Heart left ventricle (tissue), 13 donors: ENCODE data around the gene OR51B6.

Experiments
- POLR2A ChIP-seq, 2 donors: fragments of 450-650 bp; IDR thresholded peaks; one replicate each; pipeline ENCODE4 v1.6.1; 2017; ENCODE audit warnings: antibody characterized with exemption in 2 of 2, mild to moderate bottlenecking in 2 of 2, moderate library complexity in 2 of 2
- TF ChIP-seq, protein P1 (sequence below), 12 donors: fragments of 200-600 bp; sonication (generic) in 4 of 12; IDR thresholded peaks; one replicate each; pipeline versions ENCODE4 v1.5.0 to v1.8.0; 2018 to 2022; ENCODE audit warnings: antibody characterized with exemption in 12 of 12, mild to moderate bottlenecking in 5 of 12
- donor health status: ischemic (EF 13 %, LVEDD 7.1; RV severe dilation, severe dysfunction).
- donor health status: DM: no; HTN: yes; CAD: no.
- donor health status: DM: no; HTN: no; CAD: no.
- donor health status: ischemic (EF 25% LVEDD 6.9; RV normal size, moderate dysfunction).
- donor health status: ischemic (EF 25% LVEDD 5.7; RV mildly dilated, moderate dysfunction).
- donor health status: ischemic (EF 35%, LVEDD 5.7; RV mildly dilated, moderate dysfunction).
- donor health status: nonischemic (EF 11% LVEDD 7.7; RV severe dilation, severe dysfunction).
- donor health status: DM: yes; HTN: yes; CAD: no.
- donor health status: PGD.
- donor health status: ischemic (EF 29% LVEDD 5.4; RV normal size, mild dysfunction).
- donor health status: nonischemic (EF 23%, LVEDD 6.1; RV moderate dilation, normal function).

DNA sequence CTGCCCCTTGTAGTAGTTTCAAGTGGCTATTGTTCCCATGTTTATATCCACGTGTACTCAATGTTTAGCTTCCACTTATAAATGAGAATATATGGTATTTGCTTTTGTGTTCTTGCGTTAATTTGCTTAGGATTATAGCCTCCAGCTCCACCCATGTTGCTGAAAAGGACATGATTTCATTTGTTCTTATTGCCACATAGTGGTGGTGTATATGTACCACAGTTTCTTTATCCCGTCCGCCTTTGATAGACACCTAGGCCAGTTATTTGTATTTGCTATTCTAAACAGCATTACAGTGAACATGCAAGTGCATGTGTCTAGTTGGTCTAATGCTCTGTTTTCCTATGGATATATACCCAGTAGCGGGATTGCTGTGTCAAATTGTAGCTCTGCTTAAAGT is 34.0 kb upstream of the OR51B6 start:
- TF ChIP-seq, protein P1, sequence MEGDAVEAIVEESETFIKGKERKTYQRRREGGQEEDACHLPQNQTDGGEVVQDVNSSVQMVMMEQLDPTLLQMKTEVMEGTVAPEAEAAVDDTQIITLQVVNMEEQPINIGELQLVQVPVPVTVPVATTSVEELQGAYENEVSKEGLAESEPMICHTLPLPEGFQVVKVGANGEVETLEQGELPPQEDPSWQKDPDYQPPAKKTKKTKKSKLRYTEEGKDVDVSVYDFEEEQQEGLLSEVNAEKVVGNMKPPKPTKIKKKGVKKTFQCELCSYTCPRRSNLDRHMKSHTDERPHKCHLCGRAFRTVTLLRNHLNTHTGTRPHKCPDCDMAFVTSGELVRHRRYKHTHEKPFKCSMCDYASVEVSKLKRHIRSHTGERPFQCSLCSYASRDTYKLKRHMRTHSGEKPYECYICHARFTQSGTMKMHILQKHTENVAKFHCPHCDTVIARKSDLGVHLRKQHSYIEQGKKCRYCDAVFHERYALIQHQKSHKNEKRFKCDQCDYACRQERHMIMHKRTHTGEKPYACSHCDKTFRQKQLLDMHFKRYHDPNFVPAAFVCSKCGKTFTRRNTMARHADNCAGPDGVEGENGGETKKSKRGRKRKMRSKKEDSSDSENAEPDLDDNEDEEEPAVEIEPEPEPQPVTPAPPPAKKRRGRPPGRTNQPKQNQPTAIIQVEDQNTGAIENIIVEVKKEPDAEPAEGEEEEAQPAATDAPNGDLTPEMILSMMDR (IDR thresholded peaks at IDR 0.05), result no peak
- TF ChIP-seq POLR2A (IDR thresholded peaks at IDR 0.05), result no peak
